Thymus (tissue), 11 donors: ENCODE results near the gene MCHR2. TPM values are rescaled to one million over a fixed set of nuclear protein-coding genes. Genes with fewer than 3 reads are reported as not detected.

Source experiments
- DNase-seq, 9 donors: peaks; one replicate each; pipeline ENCODE4 v3.0.0-alpha.2; 2013; ENCODE audit warnings: low spot score in 9 of 9, low read depth in 6 of 9, missing footprints in 1 of 9
- H3K27ac ChIP-seq, 2 donors: one replicate each; pipeline ENCODE4 v1.5.1; 2013; ENCODE audit warnings: control low read depth in 1 of 2, low read depth in 1 of 2, low read length in 1 of 2, mild to moderate bottlenecking in 1 of 2, moderate library complexity in 1 of 2
- H3K27me3 ChIP-seq, 2 donors: one replicate each; pipeline ENCODE4 v1.5.1; 2013; ENCODE audit warnings: low read length in 1 of 2; ENCODE audit not compliant: control insufficient read depth in 2 of 2, insufficient read depth in 1 of 2
- H3K36me3 ChIP-seq, 2 donors: one replicate each; pipeline ENCODE4 v1.5.1; 2013; ENCODE audit warnings: low read length in 1 of 2, mild to moderate bottlenecking in 1 of 2, moderate library complexity in 1 of 2; ENCODE audit not compliant: control insufficient read depth in 2 of 2, insufficient read depth in 2 of 2
- H3K4me1 ChIP-seq, 2 donors: one replicate each; pipeline ENCODE4 v1.5.1; 2013; ENCODE audit warnings: low read length in 2 of 2; ENCODE audit not compliant: control insufficient read depth in 2 of 2, insufficient read depth in 2 of 2
- H3K4me3 ChIP-seq, 2 donors: one replicate each; pipeline ENCODE4 v1.5.1; 2013; ENCODE audit warnings: low read length in 2 of 2, control low read depth in 1 of 2, mild to moderate bottlenecking in 1 of 2
- H3K9me3 ChIP-seq, 2 donors: one replicate each; pipeline ENCODE4 v1.5.1; 2013; ENCODE audit warnings: low read length in 1 of 2, mild to moderate bottlenecking in 1 of 2; ENCODE audit not compliant: control insufficient read depth in 2 of 2, insufficient read depth in 1 of 2
- WGBS: extraction: QIAGEN DNeasy Blood & Tissue Kit; methylation state at CpG from one replicate; pipeline ENCODE4 v1.1.7; 2013; 5-methylcytosine and 5-hydroxymethylcytosine counted together
- polyA plus RNA-seq: library from polyadenylated mRNA; stranded (reverse); fragments of 200-250 nt; gene quantifications from one replicate; pipeline ENCODE4 v1.2.3, GENCODE V29; 2013
- total RNA-seq: library from RNA; stranded (reverse); fragments of 120-200 nt; gene quantifications from one replicate; pipeline ENCODE4 v1.2.4, GENCODE V29; 2013
- donor health status: healthy.

The MCHR2 gene
- total and polyA plus RNA-seq, 2 donors = not detected

GRCh38 chr6:99943846-99944245 is 50.2 kb downstream of the MCHR2 start:
- Histone ChIP-seq H3K9me3 (no peaks in the 10 kb centered on the region), H3K27me3 (no peaks in the 10 kb centered on the region), H3K4me3 (no peak overlapping the region), H3K36me3 (no peaks in the 10 kb centered on the region), H3K4me1 (no peaks in the 10 kb centered on the region), H3K27ac (no peak overlapping the region)
- no peak for DNase-seq

DNA sequence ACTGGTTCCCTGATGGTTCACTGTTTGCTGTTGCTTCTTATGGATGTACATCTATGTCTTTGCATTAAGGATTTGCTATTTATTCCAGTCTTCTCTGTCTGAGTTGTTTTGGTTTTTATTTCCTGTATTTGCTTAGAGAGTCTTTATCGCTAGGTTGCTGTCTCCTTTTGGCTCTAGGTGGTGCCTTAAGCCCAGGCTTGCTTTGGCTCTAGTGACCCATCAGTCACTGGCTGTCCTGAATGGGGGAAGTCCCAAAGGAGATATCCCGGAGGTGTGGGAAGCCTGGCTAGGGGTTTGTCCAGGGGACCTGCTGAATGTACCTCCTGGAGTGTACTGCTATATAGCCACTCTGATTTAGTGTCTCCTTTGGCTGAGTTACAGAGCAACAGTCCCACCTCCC is 53.4 kb downstream of the MCHR2 start:
- WGBS = 85% methylated on average over 2 of the region's 2 CpGs
- no peaks in the 10 kb centered on the region for H3K9me3 ChIP-seq
- no peak overlapping the region for H3K27ac ChIP-seq
- DNase-seq = no peak
- H3K36me3 ChIP-seq = no peaks in the 10 kb centered on the region
- no peaks in the 10 kb centered on the region for H3K27me3 ChIP-seq
- no peak overlapping the region for H3K4me3 ChIP-seq
- no peaks in the 10 kb centered on the region for H3K4me1 ChIP-seq

- Histone ChIP-seq H3K4me1 (no peaks in the 10 kb centered on the region), H3K36me3 (no peaks in the 10 kb centered on the region), H3K9me3 (no peaks in the 10 kb centered on the region), H3K27me3 (no peaks in the 10 kb centered on the region), H3K27ac (no peak overlapping the region), H3K4me3 (no peak overlapping the region)
- DNase-seq = no peak
These were observed 60.9 kb downstream of the MCHR2 start for GRCh38 chr6:99933129-99933528.

- H3K9me3 ChIP-seq = no peaks in the 10 kb centered on the region
- no peak for DNase-seq
- 70% methylated on average over 4 of the region's 4 CpGs for WGBS
- H3K27ac ChIP-seq = no peak overlapping the region
- H3K27me3 ChIP-seq = no peaks in the 10 kb centered on the region
- H3K36me3 ChIP-seq = no peaks in the 10 kb centered on the region
- H3K4me3 ChIP-seq = no peak overlapping the region
- no peaks in the 10 kb centered on the region for H3K4me1 ChIP-seq
These were observed 81.4 kb downstream of the MCHR2 start for GRCh38 chr6:99912657-99913056.

- no peaks in the 10 kb centered on the region for H3K36me3 ChIP-seq
- H3K27me3 ChIP-seq = no peaks in the 10 kb centered on the region
- H3K4me1 ChIP-seq = no peaks in the 10 kb centered on the region
- no peak overlapping the region for H3K4me3 ChIP-seq
- peak in 2 of 9 donors; percentile 4 to 6 for DNase-seq
- 65% methylated on average over 4 of the region's 4 CpGs for WGBS
- H3K9me3 ChIP-seq = no peaks in the 10 kb centered on the region
- H3K27ac ChIP-seq = no peak overlapping the region
These were observed 88.6 kb downstream of the MCHR2 start for GRCh38 chr6:99905209-99906106.

GRCh38 chr6:99901596-99902384 is 92.2 kb downstream of the MCHR2 start:
- Histone ChIP-seq H3K27me3 (no peaks in the 10 kb centered on the region), H3K4me1 (no peaks in the 10 kb centered on the region), H3K27ac (no peak overlapping the region), H3K9me3 (no peaks in the 10 kb centered on the region), H3K36me3 (no peaks in the 10 kb centered on the region), H3K4me3 (no peak overlapping the region)
- 69% methylated on average over 6 of the region's 6 CpGs for WGBS
- DNase-seq = no peak

- WGBS = 49% methylated on average over 3 of the region's 3 CpGs
- Histone ChIP-seq H3K4me1 (no peaks in the 10 kb centered on the region), H3K9me3 (no peaks in the 10 kb centered on the region), H3K4me3 (no peak overlapping the region), H3K36me3 (no peaks in the 10 kb centered on the region), H3K27me3 (no peaks in the 10 kb centered on the region), H3K27ac (no peak overlapping the region)
- DNase-seq = no peak
These were observed 99.2 kb downstream of the MCHR2 start for GRCh38 chr6:99894815-99895214.

DNA sequence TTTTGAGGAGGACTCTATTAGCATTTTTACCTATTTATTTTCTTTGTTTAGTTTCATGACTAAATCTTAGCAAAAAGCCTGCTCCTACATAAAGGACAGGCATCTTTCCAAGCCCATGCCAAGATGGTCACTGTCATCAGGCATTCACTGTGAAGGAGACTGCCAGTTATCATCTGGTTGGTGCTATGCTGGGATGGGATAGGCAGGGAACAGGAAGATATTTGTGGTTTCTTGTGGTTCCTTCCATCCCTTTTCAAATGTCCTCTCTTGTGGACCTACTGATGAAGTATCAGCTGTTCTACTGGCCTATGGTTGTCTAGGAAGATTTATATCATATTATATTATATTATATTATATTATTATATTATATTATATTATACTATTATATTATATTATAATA is 107.0 kb downstream of the MCHR2 start:
- Histone ChIP-seq H3K27ac (no peak overlapping the region), H3K36me3 (no peaks in the 10 kb centered on the region), H3K27me3 (no peaks in the 10 kb centered on the region), H3K4me3 (no peak overlapping the region), H3K9me3 (no peaks in the 10 kb centered on the region), H3K4me1 (no peaks in the 10 kb centered on the region)
- no peak for DNase-seq

- WGBS = 87% methylated on average over 3 of the region's 3 CpGs
- no peaks in the 10 kb centered on the region for H3K27me3 ChIP-seq
- no peak overlapping the region for H3K4me3 ChIP-seq
- H3K36me3 ChIP-seq = no peaks in the 10 kb centered on the region
- H3K4me1 ChIP-seq = no peaks in the 10 kb centered on the region
- H3K9me3 ChIP-seq = no peaks in the 10 kb centered on the region
- no peak for DNase-seq
- no peak overlapping the region for H3K27ac ChIP-seq
These were observed 109.0 kb downstream of the MCHR2 start for GRCh38 chr6:99885051-99885450.
